H9 (cell line): Measurements from ENCODE around the gene SH3RF3. TPM values are rescaled to one million over a fixed set of nuclear protein-coding genes. Genes with fewer than 3 reads are reported as not detected.

ENCODE experiments used
- DNase-seq: peaks from one replicate; pipeline ENCODE4 v3.0.0-alpha.2; 2017
- H2AFZ ChIP-seq: one replicate; pipeline ENCODE4 v1.6.1; 2013; ENCODE audit warnings: mild to moderate bottlenecking, low read length, control low read depth, moderate library complexity
- H2AK5ac ChIP-seq: 2 replicates; pipeline ENCODE4 v1.6.1; 2013; ENCODE audit warnings: low read length, control low read depth, mixed read lengths; ENCODE audit not compliant: insufficient read length
- H2BK120ac ChIP-seq: one replicate; pipeline ENCODE4 v1.6.1; 2013; ENCODE audit warnings: low read depth, mild to moderate bottlenecking, low read length, control low read depth, inconsistent platforms; ENCODE audit not compliant: poor library complexity, severe bottlenecking
- H2BK12ac ChIP-seq: 2 replicates; pipeline ENCODE4 v1.6.1; 2013; ENCODE audit warnings: low read length, control low read depth, mixed read lengths, low read depth; ENCODE audit not compliant: insufficient read length
- H2BK15ac ChIP-seq: 2 replicates; pipeline ENCODE4 v1.6.1; 2013; ENCODE audit warnings: low read depth, low read length, control low read depth
- H2BK20ac ChIP-seq: one replicate; pipeline ENCODE4 v1.6.1; 2013; ENCODE audit warnings: low read depth, mild to moderate bottlenecking, low read length, control low read depth, inconsistent platforms; ENCODE audit not compliant: poor library complexity, severe bottlenecking
- H2BK5ac ChIP-seq: 2 replicates; pipeline ENCODE4 v1.6.1; 2013; ENCODE audit warnings: low read length, control low read depth, mixed read lengths; ENCODE audit not compliant: insufficient read length
- H3K14ac ChIP-seq: 2 replicates; pipeline ENCODE4 v1.6.1; 2013; ENCODE audit warnings: low read length, control low read depth; ENCODE audit not compliant: insufficient read depth
- H3K18ac ChIP-seq: 2 replicates; pipeline ENCODE4 v1.6.1; 2013; ENCODE audit warnings: low read depth, mild to moderate bottlenecking, mixed read lengths, low read length, control low read depth; ENCODE audit not compliant: insufficient read length
- H3K23ac ChIP-seq: 2 replicates; pipeline ENCODE4 v1.6.1; 2013; ENCODE audit warnings: low read length, control low read depth, mixed read lengths, low read depth; ENCODE audit not compliant: insufficient read length
- H3K23me2 ChIP-seq: 2 replicates; pipeline ENCODE4 v1.6.1; 2013; ENCODE audit warnings: low read depth, mild to moderate bottlenecking, mixed read lengths, low read length, control low read depth; ENCODE audit not compliant: insufficient read length, poor library complexity, severe bottlenecking
- H3K27ac ChIP-seq: 2 replicates; pipeline ENCODE4 v1.5.1; 2013; ENCODE audit warnings: low read length, control low read depth, mixed read lengths, low read depth; ENCODE audit not compliant: insufficient read length
- H3K27me3 ChIP-seq: 2 replicates; pipeline ENCODE4 v1.6.1; 2013; ENCODE audit warnings: low read length, control low read depth, inconsistent platforms; ENCODE audit not compliant: insufficient read depth
- H3K4ac ChIP-seq: 2 replicates; pipeline ENCODE4 v1.6.1; 2013; ENCODE audit warnings: low read depth, mild to moderate bottlenecking, control low read depth, inconsistent platforms, low read length, moderate library complexity
- H3K4me1 ChIP-seq: 2 replicates; pipeline ENCODE4 v1.6.1; 2013; ENCODE audit warnings: low read length, control low read depth, inconsistent platforms; ENCODE audit not compliant: insufficient read depth
- H3K4me2 ChIP-seq: 2 replicates; pipeline ENCODE4 v1.6.1; 2013; ENCODE audit warnings: low read length, control low read depth, mixed read lengths; ENCODE audit not compliant: insufficient read length, insufficient read depth
- H3K56ac ChIP-seq: 2 replicates; pipeline ENCODE4 v1.6.1; 2013; ENCODE audit warnings: low read depth, mild to moderate bottlenecking, mixed read lengths, low read length, control low read depth; ENCODE audit not compliant: insufficient read length
- H3K79me1 ChIP-seq: 2 replicates; pipeline ENCODE4 v1.6.1; 2013; ENCODE audit warnings: low read depth, mild to moderate bottlenecking, moderate library complexity, low read length, control low read depth, inconsistent platforms; ENCODE audit not compliant: insufficient read depth, poor library complexity, severe bottlenecking
- H3K79me2 ChIP-seq: 2 replicates; pipeline ENCODE4 v1.6.1; 2013; ENCODE audit warnings: low read length, control low read depth, inconsistent platforms; ENCODE audit not compliant: insufficient read depth
- H3K9ac ChIP-seq: 2 replicates; pipeline ENCODE4 v1.6.1; 2013; ENCODE audit warnings: low read length, control low read depth, mixed read lengths; ENCODE audit not compliant: insufficient read length; ENCODE audit errors: extremely low read depth
- H3K9me3 ChIP-seq: one replicate; pipeline ENCODE4 v1.6.1; 2013; ENCODE audit warnings: low read depth, low read length, inconsistent platforms; ENCODE audit not compliant: control insufficient read depth
- H3T11ph ChIP-seq: one replicate; pipeline ENCODE4 v1.6.1; 2013; ENCODE audit warnings: mild to moderate bottlenecking, low read length, control low read depth, inconsistent platforms
- H4K20me1 ChIP-seq: one replicate; pipeline ENCODE4 v1.6.1; 2013; ENCODE audit not compliant: control insufficient read depth, insufficient read length, insufficient read depth
- H4K5ac ChIP-seq: 2 replicates; pipeline ENCODE4 v1.6.1; 2013; ENCODE audit warnings: low read depth, mild to moderate bottlenecking, mixed read lengths, low read length, control low read depth; ENCODE audit not compliant: insufficient read length
- H4K8ac ChIP-seq: replicated peaks from 2 replicates; pipeline ENCODE4 v1.6.1; 2013; ENCODE audit warnings: low read length, control low read depth, mixed read lengths, low read depth; ENCODE audit not compliant: insufficient read length
- H4K91ac ChIP-seq: 2 replicates; pipeline ENCODE4 v1.6.1; 2013; ENCODE audit warnings: low read depth, mild to moderate bottlenecking, moderate library complexity, mixed read lengths, low read length, control low read depth; ENCODE audit not compliant: insufficient read length
- H3K27ac Mint-ChIP-seq, 3 experiments: 2 replicates in 2 of 3; 3 replicates in 1 of 3; pipeline ENCODE4 v1.8.0; 2020 to 2021; ENCODE audit warnings: mixed read lengths in 3 of 3, mild to moderate bottlenecking in 1 of 3, moderate library complexity in 1 of 3
- H3K27me3 Mint-ChIP-seq: 2 replicates; pipeline ENCODE4 v1.8.0; 2021; ENCODE audit warnings: low read depth, mild to moderate bottlenecking, moderate library complexity, mixed read lengths
- H3K36me3 Mint-ChIP-seq, 3 experiments: 2 replicates in 2 of 3; 3 replicates in 1 of 3; pipeline ENCODE4 v1.8.0; 2020 to 2021; ENCODE audit warnings: low read depth in 3 of 3, mixed read lengths in 3 of 3; ENCODE audit not compliant: insufficient read depth in 1 of 3
- H3K4me1 Mint-ChIP-seq, 2 experiments: 2 replicates each; pipeline ENCODE4 v1.8.0; 2020; ENCODE audit warnings: mixed read lengths in 2 of 2
- H3K4me3 Mint-ChIP-seq, 2 experiments: 2 replicates in 1 of 2; 3 replicates in 1 of 2; pipeline ENCODE4 v1.8.0; 2020 to 2021; ENCODE audit warnings: mild to moderate bottlenecking in 2 of 2, mixed read lengths in 2 of 2, moderate library complexity in 1 of 2
- H3K9me3 Mint-ChIP-seq, 2 experiments: 2 replicates in 1 of 2; 3 replicates in 1 of 2; pipeline ENCODE4 v1.8.0; 2020; ENCODE audit warnings: mild to moderate bottlenecking in 2 of 2, mixed read lengths in 2 of 2, moderate library complexity in 1 of 2
- WGBS: extraction: QIAGEN DNeasy Blood & Tissue Kit; methylation state at CpG from one replicate; pipeline ENCODE4 v1.1.7; 2013; ENCODE audit warnings: missing lambda C conversion rate, low lambda C conversion rate, mixed read lengths; ENCODE audit not compliant: insufficient read length; ENCODE audit errors: extremely low coverage; 5-methylcytosine and 5-hydroxymethylcytosine counted together
- total RNA-seq: library from RNA; stranded (reverse); gene quantifications from 2 replicates; pipeline ENCODE4 v1.2.1, GENCODE V29; 2021
- TF ChIP-seq, protein P1 (sequence below): fragments of 200-600 bp; sonication (generic); conservative IDR thresholded peaks from 3 replicates; pipeline ENCODE4 v1.8.0; 2021; ENCODE audit warnings: antibody characterized with exemption, mild to moderate bottlenecking

The SH3RF3 gene
- total RNA-seq, 1 experiment from 2014 or later, result 0.46 TPM

DNA sequence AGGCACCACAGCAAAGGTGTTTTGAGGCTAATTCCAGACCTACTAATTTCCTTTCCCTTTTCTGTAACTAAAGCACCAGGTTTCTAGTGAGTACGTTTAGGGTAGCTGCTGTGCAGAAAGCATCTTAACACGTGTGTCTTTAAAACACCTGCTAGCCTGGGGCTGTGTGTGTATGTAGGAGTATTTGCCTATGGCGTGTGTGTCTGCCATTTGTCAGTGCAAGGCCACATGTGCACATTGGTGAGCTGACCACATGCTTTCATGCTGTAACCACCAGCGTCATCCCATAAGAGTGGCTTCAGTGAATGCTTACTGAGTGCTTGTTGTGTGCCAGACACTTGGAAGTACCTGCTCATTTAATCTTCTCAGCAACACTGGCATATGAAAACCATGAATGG, 243.2 kb downstream of the SH3RF3 start:
- no peaks in the 10 kb centered on the region for H3K79me1 ChIP-seq
- H3K27ac ChIP-seq, result no peak overlapping the region
- no peaks in the 10 kb centered on the region for H4K20me1 ChIP-seq
- no peak overlapping the region for H3K27ac Mint-ChIP-seq
- H3K27me3 ChIP-seq, result no peaks in the 10 kb centered on the region
- no peak overlapping the region for H3K23ac ChIP-seq
- no peaks in the 10 kb centered on the region for H3K79me2 ChIP-seq
- H3K23me2 ChIP-seq, result no peaks in the 10 kb centered on the region
- H3K18ac ChIP-seq, result no peak overlapping the region
- no peaks in the 10 kb centered on the region for H3K9me3 ChIP-seq
- H2BK20ac ChIP-seq, result no peak overlapping the region
- H2BK5ac ChIP-seq, result no peak overlapping the region
- no peak overlapping the region for H2BK120ac ChIP-seq
- H3T11ph ChIP-seq, result no peak overlapping the region
- H4K5ac ChIP-seq, result no peak overlapping the region
- H2BK12ac ChIP-seq, result no peak overlapping the region
- H3K4me3 Mint-ChIP-seq, result no peak overlapping the region
- no peaks in the 10 kb centered on the region for H3K9me3 Mint-ChIP-seq
- H3K56ac ChIP-seq, result no peak overlapping the region
- TF ChIP-seq, protein P1, sequence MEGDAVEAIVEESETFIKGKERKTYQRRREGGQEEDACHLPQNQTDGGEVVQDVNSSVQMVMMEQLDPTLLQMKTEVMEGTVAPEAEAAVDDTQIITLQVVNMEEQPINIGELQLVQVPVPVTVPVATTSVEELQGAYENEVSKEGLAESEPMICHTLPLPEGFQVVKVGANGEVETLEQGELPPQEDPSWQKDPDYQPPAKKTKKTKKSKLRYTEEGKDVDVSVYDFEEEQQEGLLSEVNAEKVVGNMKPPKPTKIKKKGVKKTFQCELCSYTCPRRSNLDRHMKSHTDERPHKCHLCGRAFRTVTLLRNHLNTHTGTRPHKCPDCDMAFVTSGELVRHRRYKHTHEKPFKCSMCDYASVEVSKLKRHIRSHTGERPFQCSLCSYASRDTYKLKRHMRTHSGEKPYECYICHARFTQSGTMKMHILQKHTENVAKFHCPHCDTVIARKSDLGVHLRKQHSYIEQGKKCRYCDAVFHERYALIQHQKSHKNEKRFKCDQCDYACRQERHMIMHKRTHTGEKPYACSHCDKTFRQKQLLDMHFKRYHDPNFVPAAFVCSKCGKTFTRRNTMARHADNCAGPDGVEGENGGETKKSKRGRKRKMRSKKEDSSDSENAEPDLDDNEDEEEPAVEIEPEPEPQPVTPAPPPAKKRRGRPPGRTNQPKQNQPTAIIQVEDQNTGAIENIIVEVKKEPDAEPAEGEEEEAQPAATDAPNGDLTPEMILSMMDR, result no peak
- H2BK15ac ChIP-seq, result no peak overlapping the region
- H3K4me1 ChIP-seq, result no peaks in the 10 kb centered on the region
- no peak overlapping the region for H3K4me2 ChIP-seq
- H4K91ac ChIP-seq, result no peak overlapping the region
- no peak overlapping the region for H4K8ac ChIP-seq
- H3K4ac ChIP-seq, result no peak overlapping the region
- no peaks in the 10 kb centered on the region for H3K36me3 Mint-ChIP-seq
- no peak overlapping the region for H3K9ac ChIP-seq
- H2AK5ac ChIP-seq, result no peak overlapping the region
- no peaks in the 10 kb centered on the region for H3K4me1 Mint-ChIP-seq
- H3K27me3 Mint-ChIP-seq, result no peaks in the 10 kb centered on the region
- no CpG with 5 or more reads among the region's 4 CpGs for WGBS
- no peak for DNase-seq
- no peak overlapping the region for H3K14ac ChIP-seq
- no peak overlapping the region for H2AFZ ChIP-seq
